HEK293 (cell line): Measurements from ENCODE around the gene LPP.
"Not testable (repeated sequence)": the region's sequence is repeated elsewhere in the genome, so short reads cannot be mapped to it uniquely, and the experiment has no call there.

ENCODE experiments used
- CTCF ChIA-PET: fragments of 350-600 bp; formaldehyde crosslinking; extraction: SDS; loops from one replicate; lab custom pipeline; 2021; ENCODE audit warnings: antibody characterized with exemption; lab: Yijun Ruan, JAX
- POLR2A ChIA-PET: fragments of 300-600 bp; formaldehyde crosslinking; extraction: SDS; loops from one replicate; lab custom pipeline; 2020; ENCODE audit warnings: antibody characterized with exemption, inconsistent platforms; lab: Yijun Ruan, JAX
- H3K27ac ChIP-seq: fragments of 200-500 bp; sonication (Bioruptor generic); 2 replicates; pipeline ENCODE4 v1.5.1; 2014; ENCODE audit warnings: low read depth, low read length, control low read depth, inconsistent platforms; ENCODE audit errors: extremely low read depth
- H3K36me3 ChIP-seq, 2 experiments: fragments of 200-500 bp in 1 of 2; sonication (Bioruptor generic) in 1 of 2; 1 replicate in 1 of 2; 2 replicates in 1 of 2; pipeline ENCODE4 v1.5.1; 2014 to 2017; ENCODE audit warnings: inconsistent platforms in 2 of 2, low read length in 2 of 2; ENCODE audit not compliant: control insufficient read depth in 2 of 2, insufficient read depth in 1 of 2
- H3K4me1 ChIP-seq: fragments of 200-500 bp; sonication (Bioruptor generic); 2 replicates; pipeline ENCODE4 v1.5.1; 2014; ENCODE audit warnings: mild to moderate bottlenecking, low read length, inconsistent platforms; ENCODE audit not compliant: control insufficient read depth, insufficient read depth
- H3K4me3 ChIP-seq: 2 replicates; pipeline ENCODE4 v1.5.1; 2011; ENCODE audit warnings: low read depth, mild to moderate bottlenecking, control low read depth, low read length, moderate library complexity
- H3K9me3 ChIP-seq: fragments of 200-500 bp; sonication (Bioruptor generic); 2 replicates; pipeline ENCODE4 v1.5.1; 2014; ENCODE audit warnings: low read depth, low read length, inconsistent platforms; ENCODE audit not compliant: control insufficient read depth, insufficient read depth
- EGR2 ChIP-seq: fragments of 450-650 bp; formaldehyde crosslinking; IDR thresholded peaks from 2 replicates; pipeline ENCODE4 v1.5.1; 2016; ENCODE audit warnings: low read depth, missing biosample characterization, missing genetic modification characterization
- MEIS1 ChIP-seq: sonication (generic); formaldehyde crosslinking; IDR thresholded peaks from 2 replicates; pipeline ENCODE4 v1.8.1; 2022; ENCODE audit warnings: missing genetic modification reagents, mild to moderate bottlenecking, borderline replicate concordance
- ZBTB48 ChIP-seq: fragments of 450-650 bp; formaldehyde crosslinking; IDR thresholded peaks from 2 replicates; pipeline ENCODE4 v1.5.1; 2016; ENCODE audit warnings: missing biosample characterization, missing genetic modification characterization
- ZFP37 ChIP-seq: fragments of 450-650 bp; formaldehyde crosslinking; IDR thresholded peaks from 2 replicates; pipeline ENCODE4 v1.5.1; 2016; ENCODE audit warnings: missing biosample characterization, missing genetic modification characterization
- ZNF155 ChIP-seq: fragments of 450-650 bp; formaldehyde crosslinking; IDR thresholded peaks from 2 replicates; pipeline ENCODE4 v1.5.1; 2016; ENCODE audit warnings: missing biosample characterization, missing genetic modification characterization
- ZNF202 ChIP-seq: fragments of 450-650 bp; formaldehyde crosslinking; IDR thresholded peaks from 2 replicates; pipeline ENCODE4 v1.5.1; 2016; ENCODE audit warnings: missing biosample characterization, missing genetic modification characterization, borderline replicate concordance
- ZNF221 ChIP-seq: fragments of 450-650 bp; formaldehyde crosslinking; IDR thresholded peaks from 2 replicates; pipeline ENCODE4 v1.5.1; 2017; ENCODE audit warnings: missing biosample characterization, missing genetic modification characterization, borderline replicate concordance
- ZNF248 ChIP-seq: fragments of 450-650 bp; formaldehyde crosslinking; IDR thresholded peaks from 2 replicates; pipeline ENCODE4 v1.5.1; 2017; ENCODE audit warnings: missing biosample characterization, missing genetic modification characterization
- ZNF529 ChIP-seq: fragments of 450-650 bp; formaldehyde crosslinking; IDR thresholded peaks from 2 replicates; pipeline ENCODE4 v1.5.1; 2017; ENCODE audit warnings: missing genetic modification characterization, missing biosample characterization; ENCODE audit not compliant: insufficient replicate concordance
- ZNF530 ChIP-seq: fragments of 450-650 bp; formaldehyde crosslinking; IDR thresholded peaks from 2 replicates; pipeline ENCODE4 v1.5.1; 2016; ENCODE audit warnings: low read depth, missing biosample characterization, missing genetic modification characterization
- ZNF549 ChIP-seq: fragments of 450-650 bp; IDR thresholded peaks from 2 replicates; pipeline ENCODE4 v1.5.1; 2018; ENCODE audit warnings: missing biosample characterization, missing genetic modification characterization, mild to moderate bottlenecking, inconsistent platforms, moderate library complexity
- ZNF560 ChIP-seq: fragments of 450-650 bp; formaldehyde crosslinking; IDR thresholded peaks from 2 replicates; pipeline ENCODE4 v1.5.1; 2017; ENCODE audit warnings: missing biosample characterization, missing genetic modification characterization, borderline replicate concordance
- ZNF660 ChIP-seq: fragments of 450-650 bp; IDR thresholded peaks from 2 replicates; pipeline ENCODE4 v1.5.1; 2018; ENCODE audit warnings: missing biosample characterization, mild to moderate bottlenecking, missing genetic modification characterization
- ZNF677 ChIP-seq: fragments of 450-650 bp; IDR thresholded peaks from 2 replicates; pipeline ENCODE4 v1.5.0; 2018; ENCODE audit warnings: missing biosample characterization, mild to moderate bottlenecking, missing genetic modification characterization, moderate library complexity
- ZNF776 ChIP-seq: fragments of 450-650 bp; formaldehyde crosslinking; IDR thresholded peaks from 2 replicates; pipeline ENCODE4 v1.5.0; 2017; ENCODE audit warnings: missing biosample characterization, missing genetic modification characterization, borderline replicate concordance
- ZNF830 ChIP-seq: fragments of 450-650 bp; IDR thresholded peaks from 2 replicates; pipeline ENCODE4 v1.5.0; 2018; ENCODE audit warnings: missing biosample characterization, missing genetic modification characterization, low read depth, mild to moderate bottlenecking, moderate library complexity
- ZXDB ChIP-seq: fragments of 450-650 bp; formaldehyde crosslinking; IDR thresholded peaks from 2 replicates; pipeline ENCODE4 v1.5.1; 2016; ENCODE audit warnings: missing biosample characterization, missing genetic modification characterization
- TF ChIP-seq, protein P1 (sequence below): fragments of 450-650 bp; formaldehyde crosslinking; IDR thresholded peaks from 2 replicates; pipeline ENCODE4 v1.5.1; 2016; ENCODE audit warnings: missing biosample characterization, missing genetic modification characterization
- TF ChIP-seq, protein P2 (sequence below): fragments of 450-650 bp; formaldehyde crosslinking; IDR thresholded peaks from 2 replicates; pipeline ENCODE4 v1.5.1; 2016; ENCODE audit warnings: missing biosample characterization, missing genetic modification characterization
- TF ChIP-seq, protein P3 (sequence below): fragments of 450-650 bp; formaldehyde crosslinking; IDR thresholded peaks from 2 replicates; pipeline ENCODE4 v1.5.1; 2016; ENCODE audit warnings: missing biosample characterization, missing genetic modification characterization
- TF ChIP-seq, protein P4 (sequence below): fragments of 450-650 bp; formaldehyde crosslinking; IDR thresholded peaks from 2 replicates; pipeline ENCODE4 v1.5.1; 2016; ENCODE audit warnings: missing biosample characterization, missing genetic modification characterization

LPP gene

DNA sequence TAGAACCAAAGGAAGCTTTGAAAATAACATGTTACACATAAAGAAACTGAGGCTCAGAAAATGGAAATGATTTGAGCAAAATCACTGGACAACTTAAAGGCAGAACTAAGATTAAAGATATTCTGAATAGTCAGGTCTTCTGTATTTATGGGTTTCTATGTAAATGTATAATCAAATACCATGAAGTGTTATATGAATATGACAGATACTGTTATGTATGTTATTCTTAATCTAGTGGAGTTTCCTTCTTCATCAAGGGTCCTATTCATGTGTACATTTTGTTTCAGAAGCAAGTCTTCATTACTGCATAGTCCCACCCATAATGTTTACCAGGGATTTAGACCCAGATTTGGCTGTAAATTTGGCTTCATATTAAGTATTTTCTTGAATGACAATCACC, 547.0 kb downstream of the LPP start (continued):
- TF ChIP-seq, protein P1, sequence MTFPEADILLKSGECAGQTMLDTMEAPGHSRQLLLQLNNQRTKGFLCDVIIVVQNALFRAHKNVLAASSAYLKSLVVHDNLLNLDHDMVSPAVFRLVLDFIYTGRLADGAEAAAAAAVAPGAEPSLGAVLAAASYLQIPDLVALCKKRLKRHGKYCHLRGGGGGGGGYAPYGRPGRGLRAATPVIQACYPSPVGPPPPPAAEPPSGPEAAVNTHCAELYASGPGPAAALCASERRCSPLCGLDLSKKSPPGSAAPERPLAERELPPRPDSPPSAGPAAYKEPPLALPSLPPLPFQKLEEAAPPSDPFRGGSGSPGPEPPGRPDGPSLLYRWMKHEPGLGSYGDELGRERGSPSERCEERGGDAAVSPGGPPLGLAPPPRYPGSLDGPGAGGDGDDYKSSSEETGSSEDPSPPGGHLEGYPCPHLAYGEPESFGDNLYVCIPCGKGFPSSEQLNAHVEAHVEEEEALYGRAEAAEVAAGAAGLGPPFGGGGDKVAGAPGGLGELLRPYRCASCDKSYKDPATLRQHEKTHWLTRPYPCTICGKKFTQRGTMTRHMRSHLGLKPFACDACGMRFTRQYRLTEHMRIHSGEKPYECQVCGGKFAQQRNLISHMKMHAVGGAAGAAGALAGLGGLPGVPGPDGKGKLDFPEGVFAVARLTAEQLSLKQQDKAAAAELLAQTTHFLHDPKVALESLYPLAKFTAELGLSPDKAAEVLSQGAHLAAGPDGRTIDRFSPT (tag by site-specific recombination) = no peak
- TF ChIP-seq, all 188 proteins: peak for 0

DNA sequence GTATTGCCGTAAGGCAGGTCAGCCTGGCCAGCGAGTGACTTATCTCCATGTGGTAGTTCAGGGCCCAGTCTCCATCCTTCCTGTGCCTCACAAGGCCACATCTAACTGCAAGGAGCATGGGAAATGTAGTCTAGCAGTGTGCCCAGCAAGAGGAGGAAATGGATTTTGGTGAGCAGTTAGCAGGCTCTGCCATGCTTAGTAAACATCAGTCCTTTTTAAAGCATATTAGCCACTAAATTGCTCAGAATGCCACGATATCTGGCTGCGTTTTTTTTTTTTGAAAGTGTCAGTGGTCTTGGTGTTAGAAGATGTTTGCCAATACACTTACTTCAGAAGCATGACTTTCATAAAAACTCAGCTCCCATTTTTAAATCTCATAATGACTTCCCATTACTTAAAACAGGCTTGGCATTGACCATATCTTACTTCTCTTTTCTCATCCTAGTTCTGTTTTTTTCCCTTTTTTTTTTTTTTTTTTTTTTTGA, 547.6 kb downstream of the LPP start:
- CTCF ChIA-PET = no interaction called here
- TF ChIP-seq, protein P2, sequence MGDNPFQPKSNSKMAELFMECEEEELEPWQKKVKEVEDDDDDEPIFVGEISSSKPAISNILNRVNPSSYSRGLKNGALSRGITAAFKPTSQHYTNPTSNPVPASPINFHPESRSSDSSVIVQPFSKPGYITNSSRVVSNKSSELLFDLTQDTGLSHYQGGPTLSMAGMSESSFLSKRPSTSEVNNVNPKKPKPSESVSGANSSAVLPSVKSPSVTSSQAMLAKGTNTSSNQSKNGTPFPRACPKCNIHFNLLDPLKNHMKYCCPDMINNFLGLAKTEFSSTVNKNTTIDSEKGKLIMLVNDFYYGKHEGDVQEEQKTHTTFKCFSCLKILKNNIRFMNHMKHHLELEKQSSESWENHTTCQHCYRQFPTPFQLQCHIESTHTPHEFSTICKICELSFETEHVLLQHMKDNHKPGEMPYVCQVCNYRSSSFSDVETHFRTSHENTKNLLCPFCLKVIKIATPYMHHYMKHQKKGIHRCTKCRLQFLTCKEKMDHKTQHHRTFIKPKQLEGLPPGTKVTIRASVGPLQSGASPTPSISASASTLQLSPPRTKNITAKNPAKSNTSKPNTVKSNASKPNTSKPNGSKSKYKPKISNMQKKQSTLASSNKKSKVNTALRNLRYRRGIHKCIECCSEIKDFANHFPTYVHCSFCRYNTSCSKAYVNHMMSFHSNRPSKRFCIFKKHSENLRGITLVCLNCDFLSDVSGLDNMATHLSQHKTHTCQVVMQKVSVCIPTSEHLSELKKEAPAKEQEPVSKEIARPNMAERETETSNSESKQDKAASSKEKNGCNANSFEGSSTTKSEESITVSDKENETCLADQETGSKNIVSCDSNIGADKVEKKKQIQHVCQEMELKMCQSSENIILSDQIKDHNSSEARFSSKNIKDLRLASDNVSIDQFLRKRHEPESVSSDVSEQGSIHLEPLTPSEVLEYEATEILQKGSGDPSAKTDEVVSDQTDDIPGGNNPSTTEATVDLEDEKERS = no peak
- TF ChIP-seq, protein P3, sequence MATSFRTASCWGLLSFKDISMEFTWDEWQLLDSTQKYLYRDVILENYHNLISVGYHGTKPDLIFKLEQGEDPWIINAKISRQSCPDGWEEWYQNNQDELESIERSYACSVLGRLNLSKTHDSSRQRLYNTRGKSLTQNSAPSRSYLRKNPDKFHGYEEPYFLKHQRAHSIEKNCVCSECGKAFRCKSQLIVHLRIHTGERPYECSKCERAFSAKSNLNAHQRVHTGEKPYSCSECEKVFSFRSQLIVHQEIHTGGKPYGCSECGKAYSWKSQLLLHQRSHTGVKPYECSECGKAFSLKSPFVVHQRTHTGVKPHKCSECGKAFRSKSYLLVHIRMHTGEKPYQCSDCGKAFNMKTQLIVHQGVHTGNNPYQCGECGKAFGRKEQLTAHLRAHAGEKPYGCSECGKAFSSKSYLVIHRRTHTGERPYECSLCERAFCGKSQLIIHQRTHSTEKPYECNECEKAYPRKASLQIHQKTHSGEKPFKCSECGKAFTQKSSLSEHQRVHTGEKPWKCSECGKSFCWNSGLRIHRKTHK (tag by site-specific recombination) = no peak
- TF ChIP-seq ZNF202 (tag by site-specific recombination) = no peak
- TF ChIP-seq ZNF560 (tag by site-specific recombination) = no peak
- no peak for TF ChIP-seq ZNF549 (tag by site-specific recombination)
- no peak for TF ChIP-seq EGR2
- TF ChIP-seq ZFP37 (tag by site-specific recombination) = no peak
- TF ChIP-seq ZNF155 = no peak
- no peak for TF ChIP-seq ZNF248 (tag by site-specific recombination)
- TF ChIP-seq ZNF221 = no peak
- TF ChIP-seq ZNF660 = no peak
- TF ChIP-seq, protein P4, sequence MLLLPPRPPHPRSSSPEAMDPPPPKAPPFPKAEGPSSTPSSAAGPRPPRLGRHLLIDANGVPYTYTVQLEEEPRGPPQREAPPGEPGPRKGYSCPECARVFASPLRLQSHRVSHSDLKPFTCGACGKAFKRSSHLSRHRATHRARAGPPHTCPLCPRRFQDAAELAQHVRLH = no peak
- TF ChIP-seq ZBTB48 (tag by site-specific recombination) = no peak
- TF ChIP-seq ZNF529 (tag by site-specific recombination) = no peak
- no peak for TF ChIP-seq ZNF677 (tag by site-specific recombination)
- TF ChIP-seq ZNF830 (tag by site-specific recombination) = no peak
- TF ChIP-seq MEIS1 (CRISPR knock-in tag) = no peak
- TF ChIP-seq ZXDB (tag by site-specific recombination) = no peak
- no peak for TF ChIP-seq ZNF776
- TF ChIP-seq ZNF530 (tag by site-specific recombination) = no peak
- TF ChIP-seq, all 188 proteins: peak for 0
- Histone ChIP-seq H3K9me3 (no peaks in the 10 kb centered on the region), H3K27ac (no peak overlapping the region), H3K36me3 (no peaks in the 10 kb centered on the region), H3K4me3 (no peak overlapping the region), H3K4me1 (no peaks in the 10 kb centered on the region)
- POLR2A ChIA-PET = no interaction called here

DNA sequence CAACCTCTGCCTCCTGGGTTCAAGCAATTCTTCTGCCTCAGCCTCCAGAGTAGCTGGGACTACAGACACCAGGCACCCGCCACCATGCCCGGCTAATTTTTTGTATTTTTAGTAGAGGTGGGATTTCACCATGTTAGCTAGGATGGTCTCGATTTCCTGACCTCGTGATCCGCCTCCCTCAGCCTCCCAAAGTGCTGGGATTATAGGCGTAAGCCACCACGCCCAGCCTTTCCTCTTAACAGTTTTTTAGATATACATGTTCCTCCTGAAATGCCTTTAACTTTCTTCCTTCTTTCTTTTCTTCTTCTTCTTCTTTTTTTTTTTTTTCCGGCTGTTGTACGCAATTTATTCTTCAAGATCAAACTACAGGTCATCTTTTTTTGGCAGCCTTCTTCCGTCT, 548.1 kb downstream of the LPP start:
- POLR2A ChIA-PET, H3K36me3 ChIP-seq, H3K4me3 ChIP-seq, H3K27ac ChIP-seq, CTCF ChIA-PET, H3K9me3 ChIP-seq, H3K4me1 ChIP-seq: not testable (repeated sequence)
